ENCODE results near the gene HSD17B11. TPM values are rescaled to one million over a fixed set of nuclear protein-coding genes. Genes with fewer than 3 reads are reported as not detected.
A peak's percentile ranks its signal among the peaks of the same experiment; 100 is the strongest.
"Not testable (repeated sequence)": the region's sequence is repeated elsewhere in the genome, so short reads cannot be mapped to it uniquely, and the experiment has no call there.

HSD17B11 gene
- total and polyA plus RNA-seq, 2 donors (not counting 1 experiment from before 2014, with no cell fraction given) = 26.5 to 62.2 TPM

DNA sequence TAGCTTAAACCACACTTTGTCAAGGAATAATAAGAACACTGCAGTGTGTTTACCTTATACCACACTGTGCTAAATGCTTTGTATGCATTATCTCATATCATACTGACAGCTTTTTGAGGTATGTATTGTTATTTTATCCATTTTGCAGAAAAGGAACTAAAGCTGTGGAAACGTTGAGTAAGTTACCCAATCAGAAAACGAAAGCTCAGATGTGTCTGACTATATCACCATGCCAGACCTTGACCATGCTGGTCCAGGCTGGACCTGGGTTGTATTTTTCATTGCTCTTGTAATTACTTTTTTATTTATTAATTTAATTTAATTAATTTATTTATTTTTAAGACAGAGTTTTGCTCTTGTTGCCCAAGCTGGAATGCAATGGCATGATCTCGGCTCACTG is 2.1 kb downstream of the HSD17B11 start:
- Histone ChIP-seq H3K4me2 (replicated peaks; ENCODE audit: low read depth, low read length, poor library complexity, severe bottlenecking) (peak overlapping the region; percentile 70), H3K9me3 (ENCODE audit: control extremely low read depth in 1 of 3, control insufficient read depth in 2 of 3, insufficient read depth in 1 of 3, low read length in 2 of 3) (no peaks in the 10 kb centered on the region), H3K4me1 (ENCODE audit: control insufficient read depth in 2 of 2, insufficient read depth in 2 of 2, low read length in 2 of 2) (peaks cover 24 to 30% of the 10 kb centered on the region in 2 donors), H3K27me3 (replicated peaks in 1 of 4; ENCODE audit: control extremely low read depth in 1 of 4, control insufficient read depth in 3 of 4, insufficient read depth in 4 of 4, low read length in 3 of 4) (no peaks in the 10 kb centered on the region), H3K9ac (ENCODE audit: low read length) (no peak overlapping the region), H3K36me3 (replicated peaks in 1 of 2; ENCODE audit: control extremely low read depth in 1 of 2, control insufficient read depth in 1 of 2, extremely low read depth in 1 of 2, insufficient read depth in 2 of 2, low read length in 1 of 2) (no peaks in the 10 kb centered on the region), H3K4me3 (ENCODE audit: control extremely low read depth in 1 of 5, extremely low read depth in 1 of 5, insufficient read depth in 1 of 5, low read depth in 2 of 5, low read length in 4 of 5) (peak overlapping the region in 2 of 5 experiments; percentile 8 to 93), H2AFZ (ENCODE audit: insufficient read depth, low read depth, low read length, poor library complexity, severe bottlenecking) (no peak overlapping the region), H4K20me1 (ENCODE audit: control insufficient read depth, insufficient read depth, low read length, poor library complexity, severe bottlenecking) (peaks cover 6% of the 10 kb centered on the region), H3K79me2 (ENCODE audit: control insufficient read depth, insufficient read depth, low read length) (peaks cover 72% of the 10 kb centered on the region), H3K27ac (ENCODE audit: low read length in 2 of 2) (no peak overlapping the region)
- ChIA-PET CTCF (interaction anchor here (1.3 to 1.7 kb wide), 2 partner anchors 13 to 34 kb away, joined by 3 to 11 read pairs; partner anchors contain the start of gene NUDT9), POLR2A (no interaction called here)
- Mint-ChIP-seq H3K27me3 (no peaks in the 10 kb centered on the region), H3K4me1 (peaks cover 58% of the 10 kb centered on the region), H3K27ac (no peak overlapping the region), H3K9me3 (ENCODE audit: insufficient read depth) (no peaks in the 10 kb centered on the region), H3K4me3 (peak overlapping the region; percentile 97)
- DNase-seq (no peak), ATAC-seq (ENCODE audit: low read depth) (no peak)
- no peak for TF ChIP-seq EZH2 (IDR thresholded peaks at IDR 0.05; ENCODE audit: borderline replicate concordance, insufficient read depth, low read depth, low read length, poor library complexity, severe bottlenecking)
- TF ChIP-seq, protein P1, sequence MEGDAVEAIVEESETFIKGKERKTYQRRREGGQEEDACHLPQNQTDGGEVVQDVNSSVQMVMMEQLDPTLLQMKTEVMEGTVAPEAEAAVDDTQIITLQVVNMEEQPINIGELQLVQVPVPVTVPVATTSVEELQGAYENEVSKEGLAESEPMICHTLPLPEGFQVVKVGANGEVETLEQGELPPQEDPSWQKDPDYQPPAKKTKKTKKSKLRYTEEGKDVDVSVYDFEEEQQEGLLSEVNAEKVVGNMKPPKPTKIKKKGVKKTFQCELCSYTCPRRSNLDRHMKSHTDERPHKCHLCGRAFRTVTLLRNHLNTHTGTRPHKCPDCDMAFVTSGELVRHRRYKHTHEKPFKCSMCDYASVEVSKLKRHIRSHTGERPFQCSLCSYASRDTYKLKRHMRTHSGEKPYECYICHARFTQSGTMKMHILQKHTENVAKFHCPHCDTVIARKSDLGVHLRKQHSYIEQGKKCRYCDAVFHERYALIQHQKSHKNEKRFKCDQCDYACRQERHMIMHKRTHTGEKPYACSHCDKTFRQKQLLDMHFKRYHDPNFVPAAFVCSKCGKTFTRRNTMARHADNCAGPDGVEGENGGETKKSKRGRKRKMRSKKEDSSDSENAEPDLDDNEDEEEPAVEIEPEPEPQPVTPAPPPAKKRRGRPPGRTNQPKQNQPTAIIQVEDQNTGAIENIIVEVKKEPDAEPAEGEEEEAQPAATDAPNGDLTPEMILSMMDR (IDR thresholded peaks at IDR 0.05) = no peak
- WGBS (ENCODE audit: insufficient coverage) = no CpG with 5 or more reads among the region's 3 CpGs
- intact Hi-C loops (cut with micrococcal nuclease) = no loop called here

GRCh38 chr4:87387237-87387636 is 3.8 kb downstream of the HSD17B11 start:
- ChIA-PET CTCF (interaction anchor here (0.9 to 4.2 kb wide), 3 partner anchors 8 to 78 kb away, joined by 4 to 18 read pairs (median 4); no protein-coding TSS in a partner anchor), POLR2A (no interaction called here)
- intact Hi-C loops (cut with micrococcal nuclease) = no loop called here
- Histone ChIP-seq H3K4me2 (replicated peaks; ENCODE audit: low read depth, low read length, poor library complexity, severe bottlenecking) (peak overlapping the region; percentile 16), H3K9ac (ENCODE audit: low read length) (no peak overlapping the region), H3K79me2 (ENCODE audit: control insufficient read depth, insufficient read depth, low read length) (peaks cover 72% of the 10 kb centered on the region), H2AFZ (ENCODE audit: insufficient read depth, low read depth, low read length, poor library complexity, severe bottlenecking) (no peak overlapping the region), H3K9me3 (ENCODE audit: control extremely low read depth in 1 of 3, control insufficient read depth in 2 of 3, insufficient read depth in 1 of 3, low read length in 2 of 3) (no peaks in the 10 kb centered on the region), H3K27me3 (replicated peaks in 1 of 4; ENCODE audit: control extremely low read depth in 1 of 4, control insufficient read depth in 3 of 4, insufficient read depth in 4 of 4, low read length in 3 of 4) (no peaks in the 10 kb centered on the region), H3K4me1 (ENCODE audit: control insufficient read depth in 2 of 2, insufficient read depth in 2 of 2, low read length in 2 of 2) (peaks cover 24 to 30% of the 10 kb centered on the region in 2 donors), H3K36me3 (replicated peaks in 1 of 2; ENCODE audit: control extremely low read depth in 1 of 2, control insufficient read depth in 1 of 2, extremely low read depth in 1 of 2, insufficient read depth in 2 of 2, low read length in 1 of 2) (no peaks in the 10 kb centered on the region), H4K20me1 (ENCODE audit: control insufficient read depth, insufficient read depth, low read length, poor library complexity, severe bottlenecking) (peaks cover 6% of the 10 kb centered on the region), H3K4me3 (ENCODE audit: control extremely low read depth in 1 of 5, extremely low read depth in 1 of 5, insufficient read depth in 1 of 5, low read depth in 2 of 5, low read length in 4 of 5) (no peak overlapping the region), H3K27ac (ENCODE audit: low read length in 2 of 2) (peak overlapping the region in 1 of 2 donors; percentile 19)
- H3K27me3 Mint-ChIP-seq = no peaks in the 10 kb centered on the region
- no peak overlapping the region for H3K27ac Mint-ChIP-seq
- H3K4me1 Mint-ChIP-seq = peaks cover 66% of the 10 kb centered on the region
- no CpG with 5 or more reads among the region's 3 CpGs for WGBS (ENCODE audit: insufficient coverage)
- H3K9me3 Mint-ChIP-seq (ENCODE audit: insufficient read depth) = no peaks in the 10 kb centered on the region
- ATAC-seq (ENCODE audit: low read depth) = no peak
- DNase-seq = no peak
- no peak for TF ChIP-seq EZH2 (IDR thresholded peaks at IDR 0.05; ENCODE audit: borderline replicate concordance, insufficient read depth, low read depth, low read length, poor library complexity, severe bottlenecking)
- TF ChIP-seq, protein P1 (IDR thresholded peaks at IDR 0.05) = no peak
- peak overlapping the region; percentile 2 for H3K4me3 Mint-ChIP-seq

DNA sequence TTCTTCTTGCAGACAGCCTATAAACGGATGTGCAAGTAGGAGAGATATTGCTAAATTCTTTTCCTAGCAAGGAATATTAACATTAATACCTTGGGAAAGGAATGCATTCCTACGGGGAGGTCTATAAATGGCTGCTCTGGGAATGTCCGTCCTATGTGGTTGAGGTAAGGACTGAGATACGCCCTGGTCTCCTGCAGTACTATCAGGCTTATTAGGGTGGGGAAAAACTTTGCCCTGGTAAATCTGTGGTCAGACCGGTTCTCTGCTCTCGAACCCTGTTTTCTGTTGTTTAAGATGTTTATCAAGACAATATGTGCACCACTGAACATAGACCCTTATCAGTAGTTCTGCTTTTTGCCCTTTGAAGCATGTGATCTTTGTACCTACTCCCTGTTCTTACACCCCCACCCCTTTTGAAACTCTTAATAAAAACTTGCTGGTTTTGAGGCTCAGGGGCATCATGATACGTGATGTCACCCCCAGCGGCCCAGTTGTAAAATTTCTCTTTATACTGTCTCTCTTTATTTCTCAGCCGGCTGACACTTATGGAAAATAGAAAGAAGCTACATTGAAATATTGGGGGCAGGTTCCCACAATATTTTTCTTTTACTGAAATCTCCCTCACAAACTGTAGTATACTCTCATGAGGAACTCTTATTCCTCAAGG is 6.4 kb downstream of the HSD17B11 start:
- H3K4me1 Mint-ChIP-seq = peaks cover 49% of the 10 kb centered on the region

More for the DNA sequence above, 6.4 kb downstream of the HSD17B11 start:
- H3K9ac ChIP-seq (ENCODE audit: low read length); H3K27me3 Mint-ChIP-seq; intact Hi-C loops (cut with micrococcal nuclease); ATAC-seq (ENCODE audit: low read depth); H3K9me3 ChIP-seq (ENCODE audit: control extremely low read depth in 1 of 3, control insufficient read depth in 2 of 3, insufficient read depth in 1 of 3, low read length in 2 of 3); H3K9me3 Mint-ChIP-seq (ENCODE audit: insufficient read depth); H3K27ac Mint-ChIP-seq; H3K4me2 ChIP-seq (replicated peaks; ENCODE audit: low read depth, low read length, poor library complexity, severe bottlenecking); H3K4me3 ChIP-seq (ENCODE audit: control extremely low read depth in 1 of 5, extremely low read depth in 1 of 5, insufficient read depth in 1 of 5, low read depth in 2 of 5, low read length in 4 of 5); H3K36me3 ChIP-seq (replicated peaks in 1 of 2; ENCODE audit: control extremely low read depth in 1 of 2, control insufficient read depth in 1 of 2, extremely low read depth in 1 of 2, insufficient read depth in 2 of 2, low read length in 1 of 2); H4K20me1 ChIP-seq (ENCODE audit: control insufficient read depth, insufficient read depth, low read length, poor library complexity, severe bottlenecking); H2AFZ ChIP-seq (ENCODE audit: insufficient read depth, low read depth, low read length, poor library complexity, severe bottlenecking); H3K4me3 Mint-ChIP-seq; H3K27me3 ChIP-seq (replicated peaks in 1 of 4; ENCODE audit: control extremely low read depth in 1 of 4, control insufficient read depth in 3 of 4, insufficient read depth in 4 of 4, low read length in 3 of 4); DNase-seq: not testable (repeated sequence)
- peak overlapping the region in 1 of 2 donors; percentile 30 for H3K27ac ChIP-seq (ENCODE audit: low read length in 2 of 2)
- WGBS (ENCODE audit: insufficient coverage) = no CpG with 5 or more reads among the region's 9 CpGs
- peaks cover 55% of the 10 kb centered on the region for H3K79me2 ChIP-seq (ENCODE audit: control insufficient read depth, insufficient read depth, low read length)
- H3K4me1 ChIP-seq (ENCODE audit: control insufficient read depth in 2 of 2, insufficient read depth in 2 of 2, low read length in 2 of 2) = peaks cover 13 to 24% of the 10 kb centered on the region in 2 donors
- CTCF ChIA-PET = interaction anchor here (4.2 kb wide), 1 partner anchor 8 kb away, joined by 18 read pairs; no protein-coding TSS in a partner anchor
- POLR2A ChIA-PET = interaction anchor here (0.6 kb wide), 1 partner anchor 127 kb away, joined by 6 read pairs; no protein-coding TSS in a partner anchor
